ENCODE measurements around the gene MISP3. TPM values are rescaled to one million over a fixed set of nuclear protein-coding genes. Genes with fewer than 3 reads are reported as not detected.

Gene MISP3
- total RNA-seq, 4 donors from 2014 or later, result 9.1 to 26.2 (median 17.2) TPM

DNA sequence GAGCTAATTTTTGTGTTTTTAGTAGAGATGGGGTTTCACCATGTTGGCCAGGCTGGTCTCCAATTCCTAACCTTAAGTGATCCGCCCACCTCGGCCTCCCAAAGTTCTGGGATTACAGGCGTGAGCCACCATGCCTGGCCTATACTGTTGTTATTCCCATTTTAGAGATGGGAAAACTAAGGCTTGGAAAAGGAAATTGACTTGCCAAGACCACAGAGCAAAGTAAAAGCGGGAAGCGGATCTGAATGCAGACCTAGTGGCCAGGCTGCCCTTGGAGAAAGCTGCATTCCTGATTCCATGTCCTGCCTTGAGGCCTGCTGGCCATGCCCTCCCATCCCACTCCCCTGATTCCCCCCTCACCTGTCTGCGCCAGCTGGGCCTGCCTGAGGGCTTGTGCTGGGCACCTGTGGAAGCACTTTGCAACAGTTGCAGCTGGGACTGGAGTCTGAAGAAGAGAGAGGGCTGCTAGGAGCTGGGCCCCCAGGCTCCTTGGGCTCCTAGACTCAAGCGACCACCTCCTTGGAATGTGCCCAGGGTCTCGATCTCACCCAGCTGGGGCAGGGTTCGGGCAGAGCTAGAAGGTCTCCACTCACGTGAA is 16.4 kb upstream of the MISP3 start:
- no peak overlapping the region for H3K4me3 ChIP-seq (ENCODE audit: low read depth, poor library complexity, severe bottlenecking)
- TF ChIP-seq POLR2A (IDR thresholded peaks at IDR 0.05), result no peak
- TF ChIP-seq, protein P1, sequence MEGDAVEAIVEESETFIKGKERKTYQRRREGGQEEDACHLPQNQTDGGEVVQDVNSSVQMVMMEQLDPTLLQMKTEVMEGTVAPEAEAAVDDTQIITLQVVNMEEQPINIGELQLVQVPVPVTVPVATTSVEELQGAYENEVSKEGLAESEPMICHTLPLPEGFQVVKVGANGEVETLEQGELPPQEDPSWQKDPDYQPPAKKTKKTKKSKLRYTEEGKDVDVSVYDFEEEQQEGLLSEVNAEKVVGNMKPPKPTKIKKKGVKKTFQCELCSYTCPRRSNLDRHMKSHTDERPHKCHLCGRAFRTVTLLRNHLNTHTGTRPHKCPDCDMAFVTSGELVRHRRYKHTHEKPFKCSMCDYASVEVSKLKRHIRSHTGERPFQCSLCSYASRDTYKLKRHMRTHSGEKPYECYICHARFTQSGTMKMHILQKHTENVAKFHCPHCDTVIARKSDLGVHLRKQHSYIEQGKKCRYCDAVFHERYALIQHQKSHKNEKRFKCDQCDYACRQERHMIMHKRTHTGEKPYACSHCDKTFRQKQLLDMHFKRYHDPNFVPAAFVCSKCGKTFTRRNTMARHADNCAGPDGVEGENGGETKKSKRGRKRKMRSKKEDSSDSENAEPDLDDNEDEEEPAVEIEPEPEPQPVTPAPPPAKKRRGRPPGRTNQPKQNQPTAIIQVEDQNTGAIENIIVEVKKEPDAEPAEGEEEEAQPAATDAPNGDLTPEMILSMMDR (IDR thresholded peaks at IDR 0.05), result no peak
- whole genome bisulfite sequencing, 2 donors, result 94 to 98% methylated on average over 8 to 10 of the region's 10 CpGs
- intact Hi-C loops (cut with DNase I; ENCODE audit: low total_unique reads), result loop anchor here (10.0 kb wide), 1 partner anchor 91 kb away; no protein-coding TSS in a partner anchor
- no peak for DNase-seq (ENCODE audit: low spot score in 2 of 2)

DNA sequence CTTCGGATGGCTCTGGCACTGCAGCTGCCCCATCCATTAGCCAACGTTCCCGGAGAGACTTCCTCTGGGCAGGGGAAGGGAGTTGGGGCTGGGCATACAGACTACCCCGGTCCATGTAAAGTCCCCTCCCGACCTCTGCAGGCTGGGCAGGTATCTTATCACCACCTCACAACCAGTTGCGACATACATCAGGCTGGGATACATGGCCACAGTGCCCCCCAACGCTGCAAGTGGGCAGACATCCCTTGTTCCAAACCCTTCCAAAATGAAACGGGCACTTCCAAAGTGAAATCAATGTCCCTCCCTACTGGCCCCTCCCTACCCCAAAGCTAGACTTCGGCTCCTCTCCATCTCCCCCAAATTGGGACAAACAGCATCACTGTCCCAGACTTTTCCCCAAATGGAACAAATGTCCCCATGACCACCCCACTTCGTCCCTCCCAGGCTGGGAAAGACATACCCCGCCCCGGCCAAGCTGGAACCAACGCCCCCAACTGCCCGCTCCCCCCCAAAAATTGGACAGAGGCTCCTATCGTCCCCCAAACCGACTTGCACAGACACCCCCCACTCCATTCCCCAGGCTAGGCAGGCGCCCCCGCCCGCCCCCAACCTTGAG is 15.7 kb upstream of the MISP3 start:
- intact Hi-C loops (cut with DNase I; ENCODE audit: low total_unique reads), result loop anchor here (10.0 kb wide), 1 partner anchor 92 kb away; no protein-coding TSS in a partner anchor
- no peak for DNase-seq (ENCODE audit: low spot score in 2 of 2)
- TF ChIP-seq POLR2A (IDR thresholded peaks at IDR 0.05), result no peak
- TF ChIP-seq, protein P1 (IDR thresholded peaks at IDR 0.05), result no peak
- H3K4me3 ChIP-seq (ENCODE audit: low read depth, poor library complexity, severe bottlenecking), result no peak overlapping the region
- WGBS, 2 donors, result 29 to 44% methylated on average over 14 to 18 of the region's 19 CpGs

DNA sequence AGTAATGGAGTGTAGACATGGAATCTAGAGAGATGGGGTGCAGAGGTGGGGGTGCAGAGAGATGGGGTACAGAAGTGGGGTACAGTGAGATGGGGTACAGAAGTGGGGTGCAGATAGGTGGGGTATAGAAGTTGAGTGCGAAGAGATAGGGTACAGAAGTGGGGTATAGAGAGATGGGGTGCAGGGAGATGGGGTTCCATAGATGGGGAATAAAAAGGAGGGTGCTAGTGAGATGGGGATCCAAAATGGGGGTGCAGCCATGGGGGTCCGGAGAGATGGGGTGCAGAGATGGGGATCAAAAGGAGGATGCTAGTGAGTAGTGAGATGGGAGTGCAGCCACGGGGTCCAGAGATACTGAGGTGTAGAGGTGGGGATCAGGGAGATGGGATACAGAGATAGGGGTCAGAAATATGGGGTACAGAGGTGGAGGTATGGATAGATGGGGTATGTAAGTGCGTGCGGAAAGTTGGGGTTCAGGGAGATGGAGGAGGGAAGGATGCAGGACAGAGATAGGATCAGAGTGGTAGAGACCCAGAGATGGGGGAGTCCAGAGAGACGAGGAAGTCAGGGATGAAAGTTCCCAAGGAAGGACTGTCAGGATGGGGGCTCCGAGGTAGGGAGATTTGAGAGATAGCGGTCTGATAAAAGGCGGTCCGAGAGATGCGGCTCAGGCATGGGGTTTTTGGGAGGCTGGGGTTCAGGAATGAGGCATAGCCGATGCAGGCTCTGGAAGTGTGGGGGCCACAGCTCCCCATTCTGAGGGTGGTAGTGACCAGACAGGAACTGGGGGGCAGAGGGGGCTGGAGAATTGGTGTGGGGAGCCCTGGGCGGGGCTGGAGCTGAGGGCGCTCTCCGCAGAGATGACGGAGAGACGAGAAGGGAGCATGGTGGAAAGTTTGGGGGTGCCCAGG is 14.1 kb upstream of the MISP3 start:
- 18% methylated on average over 17 of the region's 17 CpGs for WGBS, 2 donors
- no peak overlapping the region for H3K4me3 ChIP-seq (ENCODE audit: low read depth, poor library complexity, severe bottlenecking)
- DNase-seq (ENCODE audit: low spot score in 2 of 2), result peak in 1 of 2 donors; percentile 74
- no peak for TF ChIP-seq POLR2A (IDR thresholded peaks at IDR 0.05)
- TF ChIP-seq, protein P1 (IDR thresholded peaks at IDR 0.05), result no peak
- intact Hi-C loops (cut with DNase I; ENCODE audit: low total_unique reads), result loop anchor here (10.0 kb wide), 1 partner anchor 94 kb away; no protein-coding TSS in a partner anchor

DNA sequence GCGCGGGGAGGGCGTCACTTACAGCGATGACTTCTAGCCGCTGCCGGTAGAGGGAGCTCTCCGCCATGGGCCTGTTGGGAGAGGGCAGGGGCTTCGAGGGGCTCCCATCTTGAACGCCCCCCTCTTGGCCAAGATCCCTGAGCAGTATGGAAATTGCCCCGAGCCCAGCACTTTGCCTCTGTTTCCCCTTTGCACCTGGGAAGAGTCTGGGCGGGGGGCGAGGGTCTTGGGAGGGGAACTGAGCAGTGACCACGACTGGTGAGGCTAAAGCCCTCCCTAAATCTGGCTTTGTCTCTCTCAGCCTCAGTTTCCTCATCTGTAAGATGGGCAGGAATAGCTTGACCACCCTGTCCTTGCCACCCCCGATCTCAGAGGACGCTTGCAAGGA is 13.5 kb upstream of the MISP3 start:
- peak in 1 of 2 donors; percentile 80 for DNase-seq (ENCODE audit: low spot score in 2 of 2)
- TF ChIP-seq POLR2A (IDR thresholded peaks at IDR 0.05), result no peak
- TF ChIP-seq, protein P1 (IDR thresholded peaks at IDR 0.05), result no peak
- WGBS, 2 donors, result 18 to 22% methylated on average over 15 of the region's 15 CpGs
- intact Hi-C loops (cut with DNase I; ENCODE audit: low total_unique reads), result loop anchor here (10.0 kb wide), 1 partner anchor 94 kb away; no protein-coding TSS in a partner anchor
- no peak overlapping the region for H3K4me3 ChIP-seq (ENCODE audit: low read depth, poor library complexity, severe bottlenecking)

DNA sequence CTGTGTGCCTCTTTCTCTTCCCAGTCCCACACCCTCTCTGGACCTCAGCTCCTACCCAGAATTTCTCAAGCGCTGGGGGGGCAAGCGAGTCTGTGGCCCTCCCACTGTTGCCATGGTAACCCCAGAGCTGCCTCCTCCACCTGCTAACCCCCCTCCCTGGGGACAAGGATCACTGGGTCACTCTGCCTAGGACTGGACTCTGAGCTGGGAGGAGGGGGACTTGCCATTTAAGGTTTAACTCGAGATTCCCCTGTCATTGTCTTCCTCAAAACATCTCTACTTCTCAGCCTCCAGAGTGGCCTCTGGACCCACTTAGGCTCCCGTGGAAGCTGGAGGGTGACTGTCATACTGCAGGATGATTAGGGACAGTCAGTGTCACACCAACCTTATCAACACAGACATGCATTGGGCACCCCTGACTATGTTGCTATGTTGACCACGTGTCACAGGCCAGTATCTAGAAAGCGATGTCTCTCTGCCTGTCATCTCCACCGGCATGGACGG is 12.9 kb upstream of the MISP3 start:
- 61 to 69% methylated on average over 8 of the region's 8 CpGs for WGBS, 2 donors
- peak in 1 of 2 donors; percentile 75 for DNase-seq (ENCODE audit: low spot score in 2 of 2)
- no peak overlapping the region for H3K4me3 ChIP-seq (ENCODE audit: low read depth, poor library complexity, severe bottlenecking)
- intact Hi-C loops (cut with DNase I; ENCODE audit: low total_unique reads), result loop anchor here (10.0 kb wide), 1 partner anchor 95 kb away; no protein-coding TSS in a partner anchor
- TF ChIP-seq, protein P1 (IDR thresholded peaks at IDR 0.05), result no peak
- no peak for TF ChIP-seq POLR2A (IDR thresholded peaks at IDR 0.05)
